ENCODE results near the gene RIBC2.
"Not testable (repeated sequence)": the region's sequence is repeated elsewhere in the genome, so short reads cannot be mapped to it uniquely, and the experiment has no call there.

Gene RIBC2

DNA sequence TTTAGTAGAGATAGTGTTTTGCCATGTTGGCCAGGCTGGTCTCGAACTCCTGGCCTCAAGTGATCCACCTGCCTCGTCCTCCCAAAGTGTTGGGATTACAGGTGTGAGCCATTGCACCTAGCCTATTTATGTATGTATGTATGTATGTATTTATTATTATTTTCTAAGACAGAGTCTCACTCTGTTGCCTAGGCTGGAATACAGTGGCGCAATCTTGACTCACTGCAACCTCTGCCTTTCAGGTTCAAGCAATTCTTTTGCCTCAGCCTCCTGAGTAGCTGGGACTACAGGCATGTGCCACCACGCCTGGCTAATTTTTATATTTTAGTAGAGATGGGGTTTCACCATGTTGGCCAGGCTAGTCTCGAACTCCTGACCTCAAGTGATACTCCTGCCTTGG, 35.9 kb downstream of the RIBC2 start:
- H3K4me1 ChIP-seq (ENCODE audit: control insufficient read depth, insufficient read depth, low read length); H3K4me3 ChIP-seq (ENCODE audit: low read depth, low read length); H3K27me3 ChIP-seq (ENCODE audit: control insufficient read depth, insufficient read depth, low read length); H3K27ac ChIP-seq (ENCODE audit: low read depth, low read length); H3K9me3 ChIP-seq (ENCODE audit: control insufficient read depth, insufficient read depth, low read depth, low read length); H3K9ac ChIP-seq (ENCODE audit: low read length); H3K36me3 ChIP-seq (ENCODE audit: control insufficient read depth, insufficient read depth, low read length): not testable (repeated sequence)

DNA sequence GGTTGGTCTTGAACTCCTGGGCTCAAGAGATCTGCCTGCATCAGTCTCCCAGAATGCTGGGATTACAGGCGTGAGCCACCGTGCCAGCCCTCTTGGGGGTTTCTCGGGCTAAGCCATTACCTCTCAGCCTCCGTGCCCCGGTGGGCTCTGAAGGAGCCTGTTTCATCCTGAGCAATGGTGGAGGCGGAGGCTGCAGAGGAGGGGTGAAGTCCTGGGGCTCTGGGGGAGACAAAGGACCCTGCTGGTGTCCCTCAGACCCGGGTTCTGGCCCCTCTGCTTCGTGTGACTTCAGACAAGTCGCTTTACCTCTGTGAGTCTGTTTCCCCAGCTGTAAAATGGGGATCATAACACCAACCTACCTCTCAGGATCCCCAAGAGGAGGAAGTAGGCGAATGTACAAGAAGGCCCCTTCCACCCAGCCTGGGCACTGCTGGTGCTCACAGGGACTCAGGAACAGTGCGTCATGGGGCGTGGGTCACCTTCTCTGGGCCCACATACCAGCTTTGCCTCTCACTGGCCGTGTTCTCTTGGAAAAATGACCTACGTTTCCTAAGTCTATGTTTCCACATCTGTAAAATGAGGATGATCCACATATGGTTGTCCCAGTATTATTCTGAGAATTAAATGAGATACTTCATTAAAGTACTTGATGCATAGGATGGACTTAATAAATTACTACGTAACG, 36.8 kb downstream of the RIBC2 start:
- H3K4me1 ChIP-seq (ENCODE audit: control insufficient read depth, insufficient read depth, low read length) = no peaks in the 10 kb centered on the region
- no peaks in the 10 kb centered on the region for H3K9me3 ChIP-seq (ENCODE audit: control insufficient read depth, insufficient read depth, low read depth, low read length)
- no peaks in the 10 kb centered on the region for H3K36me3 ChIP-seq (ENCODE audit: control insufficient read depth, insufficient read depth, low read length)
- no peaks in the 10 kb centered on the region for H3K27me3 ChIP-seq (ENCODE audit: control insufficient read depth, insufficient read depth, low read length)
- no peak overlapping the region for H3K27ac ChIP-seq (ENCODE audit: low read depth, low read length)
- no peak overlapping the region for H3K4me3 ChIP-seq (ENCODE audit: low read depth, low read length)
- H3K9ac ChIP-seq (ENCODE audit: low read length) = no peak overlapping the region

DNA sequence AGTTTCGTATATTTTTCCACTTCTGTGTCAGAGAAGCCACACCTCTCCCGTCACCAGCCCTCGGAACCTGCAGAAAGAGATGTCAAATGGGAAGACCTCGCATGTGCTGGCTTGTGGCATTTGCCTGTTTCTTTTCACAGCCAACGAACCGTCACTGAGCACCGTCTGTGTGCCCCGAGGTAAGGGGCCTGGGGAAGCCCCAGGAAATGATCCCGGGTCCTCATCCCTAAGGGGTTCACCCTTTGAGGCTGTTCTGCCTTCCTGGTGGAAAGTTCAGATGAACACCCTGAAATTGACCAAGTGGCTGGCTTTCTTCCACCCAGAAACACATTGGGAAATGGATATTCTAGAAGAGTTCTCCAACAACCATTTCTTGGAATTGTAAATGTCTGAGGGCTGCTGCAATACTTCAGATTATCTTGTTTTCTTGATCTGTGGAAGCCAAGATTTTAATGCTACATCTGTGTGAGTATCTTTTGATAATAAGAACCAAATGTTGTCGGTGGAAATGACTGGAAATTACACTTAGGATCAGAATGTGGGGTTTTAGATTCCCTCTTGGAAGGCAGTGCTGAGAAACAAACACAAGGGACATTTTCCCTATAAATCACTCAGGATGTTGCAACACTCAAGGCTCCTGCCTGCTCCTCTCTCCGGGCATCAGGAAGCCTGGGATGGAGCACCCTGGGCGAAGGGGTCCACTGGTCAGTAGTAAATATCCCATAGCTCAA, 37.6 kb downstream of the RIBC2 start:
- Histone ChIP-seq H3K9me3 (ENCODE audit: control insufficient read depth, insufficient read depth, low read depth, low read length) (no peaks in the 10 kb centered on the region), H3K27me3 (ENCODE audit: control insufficient read depth, insufficient read depth, low read length) (no peaks in the 10 kb centered on the region), H3K4me3 (ENCODE audit: low read depth, low read length) (no peak overlapping the region), H3K4me1 (ENCODE audit: control insufficient read depth, insufficient read depth, low read length) (no peaks in the 10 kb centered on the region), H3K27ac (ENCODE audit: low read depth, low read length) (no peak overlapping the region), H3K9ac (ENCODE audit: low read length) (no peak overlapping the region), H3K36me3 (ENCODE audit: control insufficient read depth, insufficient read depth, low read length) (no peaks in the 10 kb centered on the region)

DNA sequence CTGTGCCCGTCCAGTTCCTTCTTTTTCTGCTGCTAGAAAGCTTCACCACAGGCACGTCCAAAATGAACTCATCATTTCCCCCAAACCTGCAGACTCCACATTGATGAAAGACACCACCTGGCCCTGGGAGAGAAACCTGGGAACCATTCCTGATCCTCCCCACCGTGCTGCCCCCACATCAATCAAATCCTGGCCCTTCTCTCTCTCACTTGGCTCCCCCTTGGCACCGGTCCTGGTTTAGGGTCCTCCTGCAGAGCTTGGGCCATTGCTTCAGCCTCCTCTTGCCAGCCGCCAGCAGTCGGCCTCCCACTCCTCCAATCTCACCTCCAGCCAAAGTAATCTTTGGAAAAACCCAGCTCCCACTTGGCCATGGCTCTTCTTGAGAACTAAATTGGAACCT, 38.5 kb downstream of the RIBC2 start:
- Histone ChIP-seq H3K9ac (ENCODE audit: low read length) (no peak overlapping the region), H3K9me3 (ENCODE audit: control insufficient read depth, insufficient read depth, low read depth, low read length) (no peaks in the 10 kb centered on the region), H3K36me3 (ENCODE audit: control insufficient read depth, insufficient read depth, low read length) (no peaks in the 10 kb centered on the region), H3K27me3 (ENCODE audit: control insufficient read depth, insufficient read depth, low read length) (no peaks in the 10 kb centered on the region), H3K4me3 (ENCODE audit: low read depth, low read length) (no peak overlapping the region), H3K27ac (ENCODE audit: low read depth, low read length) (no peak overlapping the region), H3K4me1 (ENCODE audit: control insufficient read depth, insufficient read depth, low read length) (no peaks in the 10 kb centered on the region)

DNA sequence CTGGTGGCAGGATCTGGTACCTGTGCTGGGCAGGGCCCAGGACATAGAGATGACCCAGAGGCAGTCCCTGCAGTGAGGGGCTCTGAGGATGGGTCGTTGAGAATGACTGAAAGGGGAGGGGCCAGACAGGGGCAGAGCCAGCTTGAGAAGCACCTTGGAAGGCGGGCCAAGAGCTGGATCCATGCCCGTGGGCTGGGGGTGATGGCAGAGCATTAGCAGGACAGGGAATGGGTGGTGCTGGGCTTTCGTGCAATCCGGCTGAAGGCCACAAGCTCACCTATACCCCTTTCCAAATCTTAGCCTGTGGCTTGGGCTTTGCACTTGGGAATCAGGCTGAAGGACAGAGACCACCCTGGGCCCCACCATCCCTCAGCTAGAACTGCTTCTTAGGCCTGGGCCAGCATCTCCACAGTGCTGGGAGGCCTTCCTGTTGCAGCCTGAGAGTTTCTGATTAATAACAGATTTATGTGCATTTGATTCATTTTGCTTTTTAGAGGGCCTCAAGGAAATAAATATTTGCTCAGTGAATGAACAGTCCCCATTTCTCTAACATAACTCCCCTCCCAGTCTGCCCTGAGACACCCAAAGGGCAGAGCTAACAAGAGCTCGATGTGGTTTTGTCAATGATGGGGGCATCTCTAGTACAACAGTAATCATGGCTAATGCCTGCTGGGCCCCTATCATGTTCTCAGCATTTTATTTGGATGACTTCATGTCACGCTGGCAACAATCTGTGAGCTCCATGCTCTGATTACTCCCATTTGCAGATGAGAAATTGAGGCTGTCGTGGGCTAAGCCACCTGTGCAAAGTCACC, 39.3 kb downstream of the RIBC2 start:
- Histone ChIP-seq H3K4me1 (ENCODE audit: control insufficient read depth, insufficient read depth, low read length) (no peaks in the 10 kb centered on the region), H3K4me3 (ENCODE audit: low read depth, low read length) (no peak overlapping the region), H3K27me3 (ENCODE audit: control insufficient read depth, insufficient read depth, low read length) (no peaks in the 10 kb centered on the region), H3K27ac (ENCODE audit: low read depth, low read length) (no peak overlapping the region), H3K9ac (ENCODE audit: low read length) (no peak overlapping the region), H3K9me3 (ENCODE audit: control insufficient read depth, insufficient read depth, low read depth, low read length) (no peaks in the 10 kb centered on the region), H3K36me3 (ENCODE audit: control insufficient read depth, insufficient read depth, low read length) (no peaks in the 10 kb centered on the region)

DNA sequence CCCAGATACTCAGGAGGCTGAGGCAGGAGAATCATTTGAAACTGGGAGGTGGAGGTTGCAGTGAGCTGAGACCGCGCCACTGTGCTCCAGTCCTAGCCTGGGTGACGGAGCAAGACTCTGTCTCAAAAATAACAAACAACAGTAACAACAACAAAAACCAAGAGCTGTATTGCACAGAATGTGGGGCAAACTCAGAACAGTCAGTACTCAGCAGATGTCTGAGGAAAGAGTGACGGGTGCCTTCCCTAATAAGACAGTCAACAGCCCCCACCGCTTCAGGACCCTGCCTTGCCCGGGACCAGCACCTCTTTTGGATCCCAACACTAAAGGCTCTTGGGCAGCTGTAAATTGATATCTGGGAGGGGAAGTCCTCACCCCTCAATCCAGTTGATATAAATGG, 40.3 kb downstream of the RIBC2 start:
- H3K27me3 ChIP-seq (ENCODE audit: control insufficient read depth, insufficient read depth, low read length) = no peaks in the 10 kb centered on the region
- no peaks in the 10 kb centered on the region for H3K4me1 ChIP-seq (ENCODE audit: control insufficient read depth, insufficient read depth, low read length)
- H3K9ac ChIP-seq (ENCODE audit: low read length) = no peak overlapping the region
- no peak overlapping the region for H3K4me3 ChIP-seq (ENCODE audit: low read depth, low read length)
- no peaks in the 10 kb centered on the region for H3K36me3 ChIP-seq (ENCODE audit: control insufficient read depth, insufficient read depth, low read length)
- H3K27ac ChIP-seq (ENCODE audit: low read depth, low read length) = no peak overlapping the region
- no peaks in the 10 kb centered on the region for H3K9me3 ChIP-seq (ENCODE audit: control insufficient read depth, insufficient read depth, low read depth, low read length)

DNA sequence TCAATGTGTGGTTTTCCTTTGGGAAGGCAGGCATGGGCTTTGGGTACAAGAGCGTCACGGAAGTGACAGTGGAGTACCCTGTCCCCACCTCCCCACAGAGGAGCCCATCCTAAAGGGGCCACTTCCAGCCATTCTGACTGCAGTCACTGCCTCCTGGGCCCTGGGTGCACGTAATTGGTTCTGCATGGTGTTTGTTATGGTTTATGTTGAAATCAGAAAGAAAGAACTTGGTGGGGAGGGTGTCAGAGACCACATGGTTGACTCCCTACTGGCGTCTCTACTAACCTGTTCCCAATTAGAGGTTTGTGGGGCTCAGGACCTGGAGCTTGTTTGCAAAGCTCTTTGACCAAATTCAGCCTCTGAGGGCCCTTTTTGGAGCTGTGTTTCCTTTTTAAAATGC, 40.8 kb downstream of the RIBC2 start:
- Histone ChIP-seq H3K9ac (ENCODE audit: low read length) (no peak overlapping the region), H3K27me3 (ENCODE audit: control insufficient read depth, insufficient read depth, low read length) (no peaks in the 10 kb centered on the region), H3K27ac (ENCODE audit: low read depth, low read length) (no peak overlapping the region), H3K4me3 (ENCODE audit: low read depth, low read length) (no peak overlapping the region), H3K9me3 (ENCODE audit: control insufficient read depth, insufficient read depth, low read depth, low read length) (no peaks in the 10 kb centered on the region), H3K36me3 (ENCODE audit: control insufficient read depth, insufficient read depth, low read length) (no peaks in the 10 kb centered on the region), H3K4me1 (ENCODE audit: control insufficient read depth, insufficient read depth, low read length) (no peaks in the 10 kb centered on the region)

DNA sequence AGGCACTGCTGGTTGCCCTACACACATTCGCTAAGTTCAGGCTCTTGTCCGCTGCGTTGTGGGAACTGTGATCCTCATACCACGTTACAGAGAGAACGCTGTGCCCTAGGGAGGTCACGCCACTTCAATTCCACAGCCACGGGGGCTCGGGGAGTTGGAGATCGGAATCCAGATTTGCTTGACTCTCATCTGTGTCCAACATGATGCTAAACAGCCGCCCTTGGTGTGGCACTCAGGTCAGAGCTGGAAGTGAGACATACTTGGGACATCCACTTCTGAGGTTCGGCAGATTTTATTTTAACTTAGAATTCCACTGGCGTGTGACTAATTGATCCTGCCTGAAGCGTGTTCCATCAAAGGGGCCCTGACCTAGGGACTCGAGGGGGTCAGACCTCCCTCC, 41.7 kb downstream of the RIBC2 start:
- Histone ChIP-seq H3K27me3 (ENCODE audit: control insufficient read depth, insufficient read depth, low read length) (no peaks in the 10 kb centered on the region), H3K4me1 (ENCODE audit: control insufficient read depth, insufficient read depth, low read length) (no peaks in the 10 kb centered on the region), H3K4me3 (ENCODE audit: low read depth, low read length) (no peak overlapping the region), H3K9ac (ENCODE audit: low read length) (no peak overlapping the region), H3K27ac (ENCODE audit: low read depth, low read length) (no peak overlapping the region), H3K9me3 (ENCODE audit: control insufficient read depth, insufficient read depth, low read depth, low read length) (no peaks in the 10 kb centered on the region), H3K36me3 (ENCODE audit: control insufficient read depth, insufficient read depth, low read length) (no peaks in the 10 kb centered on the region)

DNA sequence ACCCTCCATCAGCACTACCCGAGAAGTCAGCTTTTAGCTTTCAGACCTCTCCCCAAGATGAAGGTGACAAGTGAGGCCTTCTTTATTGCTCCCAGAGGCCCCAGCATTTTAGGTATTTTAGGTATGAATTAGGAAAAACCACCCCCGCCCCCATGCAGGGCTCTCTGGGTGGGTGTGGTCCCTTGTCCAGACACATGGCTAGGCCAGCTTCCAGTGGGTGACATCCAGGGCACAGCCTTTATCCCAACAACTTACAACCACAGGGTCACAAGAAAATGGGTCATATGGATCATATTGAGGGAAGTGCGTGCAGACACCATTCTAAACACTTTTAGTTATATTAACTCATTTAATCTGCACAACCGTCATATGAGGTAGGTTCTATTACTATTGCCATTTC, 42.1 kb downstream of the RIBC2 start:
- Histone ChIP-seq H3K9me3 (ENCODE audit: control insufficient read depth, insufficient read depth, low read depth, low read length) (no peaks in the 10 kb centered on the region), H3K9ac (ENCODE audit: low read length) (no peak overlapping the region), H3K36me3 (ENCODE audit: control insufficient read depth, insufficient read depth, low read length) (no peaks in the 10 kb centered on the region), H3K27ac (ENCODE audit: low read depth, low read length) (no peak overlapping the region), H3K27me3 (ENCODE audit: control insufficient read depth, insufficient read depth, low read length) (no peaks in the 10 kb centered on the region), H3K4me1 (ENCODE audit: control insufficient read depth, insufficient read depth, low read length) (no peaks in the 10 kb centered on the region), H3K4me3 (ENCODE audit: low read depth, low read length) (no peak overlapping the region)

DNA sequence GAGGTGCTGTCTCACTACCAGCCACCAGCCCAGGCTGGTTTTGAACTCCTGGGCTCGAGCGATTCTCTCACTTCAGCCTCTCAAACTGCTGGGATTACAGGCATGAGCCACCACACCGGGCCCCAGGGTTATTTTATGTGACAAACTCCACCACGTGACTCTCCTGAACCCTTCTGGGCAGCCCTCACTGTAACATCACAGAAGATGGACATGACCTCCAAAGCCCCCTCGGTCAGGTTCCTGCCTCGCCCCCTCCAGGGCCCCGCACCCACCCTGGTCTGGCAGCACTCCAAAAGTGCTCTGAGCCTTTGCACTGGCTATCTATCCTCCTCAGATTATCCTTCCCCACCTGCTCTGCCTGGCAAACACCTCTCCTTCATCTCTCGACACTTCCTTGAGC, 43.3 kb downstream of the RIBC2 start:
- Histone ChIP-seq H3K36me3 (ENCODE audit: control insufficient read depth, insufficient read depth, low read length) (no peaks in the 10 kb centered on the region), H3K4me1 (ENCODE audit: control insufficient read depth, insufficient read depth, low read length) (no peaks in the 10 kb centered on the region), H3K9ac (ENCODE audit: low read length) (no peak overlapping the region), H3K27ac (ENCODE audit: low read depth, low read length) (no peak overlapping the region), H3K27me3 (ENCODE audit: control insufficient read depth, insufficient read depth, low read length) (no peaks in the 10 kb centered on the region), H3K4me3 (ENCODE audit: low read depth, low read length) (no peak overlapping the region), H3K9me3 (ENCODE audit: control insufficient read depth, insufficient read depth, low read depth, low read length) (no peaks in the 10 kb centered on the region)

DNA sequence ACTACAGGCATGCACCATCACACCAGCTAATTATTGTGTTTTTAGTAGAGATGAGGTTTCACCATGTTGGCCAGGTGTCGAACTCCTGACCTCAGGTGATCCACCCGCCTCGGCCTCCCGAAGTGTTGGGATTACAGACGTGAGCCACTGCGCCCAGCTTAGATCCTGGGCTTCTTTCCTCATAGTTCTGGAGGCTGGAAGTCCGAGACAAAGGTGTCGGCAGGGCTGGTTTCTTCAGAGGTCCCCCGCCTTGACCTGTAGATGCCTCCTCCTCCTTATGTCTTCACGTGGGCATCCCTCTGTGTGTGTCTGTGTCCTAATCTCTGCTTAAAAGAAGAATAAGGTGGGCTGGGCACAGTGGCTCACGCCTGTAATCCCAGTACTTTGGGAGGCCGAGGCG, 45.0 kb downstream of the RIBC2 start:
- Histone ChIP-seq H3K4me1 (ENCODE audit: control insufficient read depth, insufficient read depth, low read length) (no peaks in the 10 kb centered on the region), H3K36me3 (ENCODE audit: control insufficient read depth, insufficient read depth, low read length) (no peaks in the 10 kb centered on the region), H3K9ac (ENCODE audit: low read length) (no peak overlapping the region), H3K4me3 (ENCODE audit: low read depth, low read length) (no peak overlapping the region), H3K27me3 (ENCODE audit: control insufficient read depth, insufficient read depth, low read length) (no peaks in the 10 kb centered on the region), H3K9me3 (ENCODE audit: control insufficient read depth, insufficient read depth, low read depth, low read length) (peaks cover under 1% of the 10 kb centered on the region; the same call in 1 of the 2 replicates), H3K27ac (ENCODE audit: low read depth, low read length) (no peak overlapping the region)

Measured in HUES6 (cell line).